SU-DHL-6 (cell line): ENCODE data around the gene HOXD12.

Source experiments
- H2AFZ ChIP-seq: fragments of 200-600 bp; sonication (generic); 2 replicates; pipeline ENCODE4 v1.6.1; 2014; ENCODE audit warnings: low read depth, mild to moderate bottlenecking, moderate library complexity, mixed read lengths, antibody characterized with exemption, low read length; ENCODE audit not compliant: severe bottlenecking
- H3F3A ChIP-seq: fragments of 200-600 bp; shearing (Covaris generic); 2 replicates; pipeline ENCODE4 v1.6.0; 2016; ENCODE audit warnings: antibody characterized with exemption, mild to moderate bottlenecking; ENCODE audit not compliant: insufficient read depth
- H3K27ac ChIP-seq: fragments of 200-600 bp; sonication (generic); 2 replicates; pipeline ENCODE4 v1.5.1; 2016; ENCODE audit warnings: low read depth, mild to moderate bottlenecking, low read length, moderate library complexity, mixed read lengths
- H3K27me3 ChIP-seq: fragments of 200-600 bp; sonication (generic), shearing (Covaris generic); 2 replicates; pipeline ENCODE4 v1.6.0; 2014; ENCODE audit warnings: mild to moderate bottlenecking, low read length
- H3K36me3 ChIP-seq: fragments of 200-600 bp; sonication (generic); 2 replicates; pipeline ENCODE4 v1.6.1; 2014; ENCODE audit warnings: mild to moderate bottlenecking, low read length, mixed read lengths
- H3K4me2 ChIP-seq: fragments of 300-600, 200-600 bp; shearing (Covaris generic), sonication (generic); 2 replicates; pipeline ENCODE4 v1.6.0; 2014; ENCODE audit warnings: low read length, low read depth, mild to moderate bottlenecking; ENCODE audit not compliant: poor library complexity, severe bottlenecking
- H3K4me3 ChIP-seq: fragments of 200-600 bp; sonication (generic); 2 replicates; pipeline ENCODE4 v1.5.1; 2014; ENCODE audit warnings: antibody characterized with exemption, low read length, mild to moderate bottlenecking, mixed read lengths; ENCODE audit not compliant: insufficient read depth, poor library complexity, severe bottlenecking
- H3K79me2 ChIP-seq: fragments of 200-600 bp; sonication (generic); 2 replicates; pipeline ENCODE4 v1.6.1; 2014; ENCODE audit warnings: mild to moderate bottlenecking, low read length, moderate library complexity; ENCODE audit not compliant: insufficient read depth
- H3K9ac ChIP-seq: fragments of 200-600 bp; sonication (generic); 2 replicates; pipeline ENCODE4 v1.7.0; 2014; ENCODE audit warnings: mild to moderate bottlenecking, low read length
- H3K9me2 ChIP-seq: fragments of 200-600 bp; sonication (generic); replicated peaks from 2 replicates; pipeline ENCODE4 v1.6.1; 2014; ENCODE audit warnings: low read length; ENCODE audit not compliant: insufficient read depth
- H3K9me3 ChIP-seq: fragments of 200-600 bp; sonication (generic); 2 replicates; pipeline ENCODE4 v1.6.1; 2014; ENCODE audit warnings: low read length, mixed read lengths; ENCODE audit not compliant: insufficient read depth
- H4K20me1 ChIP-seq: fragments of 200-600 bp; sonication (generic); 2 replicates; pipeline ENCODE4 v1.6.1; 2014; ENCODE audit warnings: low read depth, mild to moderate bottlenecking, antibody characterized with exemption, low read length, moderate library complexity, mixed read lengths
- CTCF ChIP-seq: fragments of 200-600 bp; sonication (generic); IDR thresholded peaks from one replicate; pipeline ENCODE4 v1.5.1; 2017; ENCODE audit warnings: antibody characterized with exemption, mild to moderate bottlenecking, low read length, moderate library complexity; ENCODE audit not compliant: insufficient read depth, poor library complexity, severe bottlenecking
- EZH2phosphoT487 ChIP-seq: fragments of 200-600 bp; sonication (generic), shearing (Covaris generic); conservative IDR thresholded peaks from 2 replicates; pipeline ENCODE4 v1.6.1; 2018; ENCODE audit warnings: mild to moderate bottlenecking, antibody characterized with exemption, low read length, moderate library complexity, mixed read lengths

HOXD12 gene

GRCh38 chr2:176133389-176133788 is 33.8 kb downstream of the HOXD12 start:
- Histone ChIP-seq H3K4me3 (no peak overlapping the region), H2AFZ (no peak overlapping the region), H3K9me2 (no peaks in the 10 kb centered on the region), H3F3A (no peaks in the 10 kb centered on the region), H3K4me2 (no peak overlapping the region), H3K9me3 (no peaks in the 10 kb centered on the region), H3K79me2 (no peaks in the 10 kb centered on the region), H4K20me1 (no peaks in the 10 kb centered on the region), H3K27me3 (no peaks in the 10 kb centered on the region), H3K9ac (no peak overlapping the region), H3K27ac (no peak overlapping the region), H3K36me3 (no peaks in the 10 kb centered on the region)
- TF ChIP-seq CTCF (no peak), EZH2phosphoT487 (no peak)

- Histone ChIP-seq H3K9me3 (no peaks in the 10 kb centered on the region), H3F3A (no peaks in the 10 kb centered on the region), H3K4me3 (no peak overlapping the region), H2AFZ (no peak overlapping the region), H3K79me2 (no peaks in the 10 kb centered on the region), H3K27ac (no peak overlapping the region), H3K36me3 (no peaks in the 10 kb centered on the region), H3K27me3 (no peaks in the 10 kb centered on the region), H4K20me1 (no peaks in the 10 kb centered on the region), H3K9me2 (no peaks in the 10 kb centered on the region), H3K9ac (no peak overlapping the region), H3K4me2 (no peak overlapping the region)
- TF ChIP-seq CTCF (no peak), EZH2phosphoT487 (no peak)
These were observed 34.4 kb downstream of the HOXD12 start for GRCh38 chr2:176134035-176134434.

GRCh38 chr2:176135035-176135440 is 35.4 kb downstream of the HOXD12 start:
- TF ChIP-seq CTCF (no peak), EZH2phosphoT487 (no peak)
- H3K79me2 ChIP-seq = no peaks in the 10 kb centered on the region
- no peaks in the 10 kb centered on the region for H3F3A ChIP-seq
- H3K4me2 ChIP-seq = no peak overlapping the region
- H4K20me1 ChIP-seq = no peaks in the 10 kb centered on the region
- H3K27ac ChIP-seq = no peak overlapping the region
- H3K9me3 ChIP-seq = no peaks in the 10 kb centered on the region
- H3K9ac ChIP-seq = no peak overlapping the region
- H3K9me2 ChIP-seq = no peaks in the 10 kb centered on the region
- H3K36me3 ChIP-seq = no peaks in the 10 kb centered on the region
- H2AFZ ChIP-seq = no peak overlapping the region
- H3K27me3 ChIP-seq = no peaks in the 10 kb centered on the region
- no peak overlapping the region for H3K4me3 ChIP-seq
